GM19438 (cell line): ENCODE data around the gene CLEC4A.
"Not testable (repeated sequence)": the region's sequence is repeated elsewhere in the genome, so short reads cannot be mapped to it uniquely, and the experiment has no call there.

Experiments used
- ATAC-seq: cut with Tn5 transposase; IDR thresholded peaks from one replicate; pipeline ENCODE4 v1.9.1; 2021; ENCODE audit warnings: low read depth; ENCODE audit not compliant: unreplicated experiment

CLEC4A gene

DNA sequence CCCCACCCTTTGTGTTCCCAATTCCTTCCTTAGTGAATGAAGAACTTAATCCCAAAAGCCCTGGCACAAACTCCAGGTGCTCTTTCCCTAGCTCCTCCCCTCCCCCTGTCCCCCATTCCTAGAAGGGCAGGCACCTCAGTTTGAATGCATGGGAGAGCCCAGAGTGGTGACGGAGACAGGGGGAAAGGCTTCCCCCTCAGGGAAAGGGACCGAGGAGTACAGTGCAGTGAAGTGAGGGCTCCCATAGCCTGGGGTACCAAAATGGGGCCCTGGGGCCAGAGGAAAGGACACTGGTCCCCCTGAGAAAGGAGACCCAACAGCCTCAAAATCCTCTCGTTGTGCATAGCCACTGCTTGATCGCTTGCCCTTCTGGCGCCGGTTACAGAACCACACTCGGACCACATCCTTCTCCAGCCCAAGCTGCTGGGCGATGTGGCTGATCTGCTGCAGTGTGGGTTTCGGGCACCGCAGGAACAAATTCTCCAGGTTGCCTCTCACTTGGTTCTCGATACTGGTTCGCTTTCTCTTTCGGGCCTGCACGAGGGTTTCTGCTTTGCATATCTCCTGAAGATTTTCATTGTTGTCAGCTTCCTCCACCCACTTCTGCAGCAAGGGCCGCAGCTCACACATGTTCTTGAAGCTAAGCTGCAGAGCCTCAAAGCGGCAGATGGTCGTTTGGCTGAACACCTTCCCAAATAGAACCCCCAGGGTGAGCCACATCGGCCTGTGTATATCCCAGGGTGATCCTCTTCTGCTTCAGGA lies 10.4 kb downstream of the CLEC4A start:
- ATAC-seq = not testable (repeated sequence)

DNA sequence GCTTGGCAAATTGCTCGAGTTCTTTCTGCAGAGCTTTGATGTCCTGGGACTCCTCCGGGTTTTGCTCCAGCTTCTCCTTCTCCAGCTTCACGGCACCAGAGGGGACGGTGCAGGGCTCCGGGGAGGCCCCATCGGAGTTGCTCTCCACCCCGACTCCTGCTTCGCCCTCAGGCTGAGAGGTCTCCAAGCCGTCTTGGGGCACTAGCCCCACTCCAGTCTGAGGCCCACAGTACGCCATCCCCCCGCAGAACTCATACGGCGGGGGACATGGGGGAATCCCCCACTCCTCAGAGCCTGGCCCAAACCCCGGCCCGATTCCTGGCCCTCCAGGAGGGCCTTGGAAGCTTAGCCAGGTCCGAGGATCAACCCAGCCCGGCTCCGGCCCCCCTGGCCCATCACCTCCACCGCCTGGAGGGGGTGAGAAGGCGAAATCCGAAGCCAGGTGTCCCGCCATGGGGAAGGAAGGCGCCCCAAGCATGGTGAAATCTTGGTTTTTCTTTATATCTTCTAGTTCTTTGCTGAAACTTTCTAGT lies 11.0 kb downstream of the CLEC4A start:
- not testable (repeated sequence) for ATAC-seq

DNA sequence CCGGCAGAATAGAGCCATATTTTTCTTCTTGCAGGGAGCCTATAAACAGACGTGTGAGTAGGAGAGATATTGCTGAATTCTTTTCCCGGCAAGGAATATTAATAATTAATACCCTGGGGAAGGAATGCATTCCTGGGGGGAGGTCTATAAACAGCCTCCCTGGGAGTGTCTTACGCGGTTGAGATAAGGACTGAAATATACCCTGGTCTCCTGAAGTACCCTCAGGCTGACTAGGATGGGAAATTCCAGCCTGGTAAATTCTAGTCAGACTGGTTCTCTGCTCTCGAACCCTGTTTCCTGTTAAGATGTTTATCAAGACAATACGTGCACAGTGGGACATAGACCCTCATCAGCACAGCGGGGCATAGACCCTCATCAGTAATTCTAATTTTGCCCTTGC lies 18.2 kb downstream of the CLEC4A start:
- ATAC-seq = not testable (repeated sequence)

DNA sequence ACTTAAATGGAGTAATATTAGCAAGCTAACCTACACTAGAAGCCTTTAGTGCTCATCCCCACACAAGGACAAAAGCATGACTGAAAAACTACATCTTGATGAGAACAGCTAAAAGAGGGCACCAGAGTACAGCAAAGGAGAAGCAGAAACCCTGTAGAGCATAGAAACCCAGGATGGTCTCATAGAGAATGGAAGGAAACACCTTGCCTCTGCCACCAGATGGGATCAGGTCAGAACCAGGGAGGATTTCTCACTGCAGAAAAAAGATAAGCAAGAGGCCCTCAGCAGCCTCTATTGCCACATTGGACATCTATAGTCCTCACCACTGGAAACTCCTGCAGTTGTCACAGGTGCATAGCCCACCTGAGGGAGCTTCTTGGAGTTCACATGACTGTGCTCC lies 19.8 kb downstream of the CLEC4A start:
- no peak for ATAC-seq

DNA sequence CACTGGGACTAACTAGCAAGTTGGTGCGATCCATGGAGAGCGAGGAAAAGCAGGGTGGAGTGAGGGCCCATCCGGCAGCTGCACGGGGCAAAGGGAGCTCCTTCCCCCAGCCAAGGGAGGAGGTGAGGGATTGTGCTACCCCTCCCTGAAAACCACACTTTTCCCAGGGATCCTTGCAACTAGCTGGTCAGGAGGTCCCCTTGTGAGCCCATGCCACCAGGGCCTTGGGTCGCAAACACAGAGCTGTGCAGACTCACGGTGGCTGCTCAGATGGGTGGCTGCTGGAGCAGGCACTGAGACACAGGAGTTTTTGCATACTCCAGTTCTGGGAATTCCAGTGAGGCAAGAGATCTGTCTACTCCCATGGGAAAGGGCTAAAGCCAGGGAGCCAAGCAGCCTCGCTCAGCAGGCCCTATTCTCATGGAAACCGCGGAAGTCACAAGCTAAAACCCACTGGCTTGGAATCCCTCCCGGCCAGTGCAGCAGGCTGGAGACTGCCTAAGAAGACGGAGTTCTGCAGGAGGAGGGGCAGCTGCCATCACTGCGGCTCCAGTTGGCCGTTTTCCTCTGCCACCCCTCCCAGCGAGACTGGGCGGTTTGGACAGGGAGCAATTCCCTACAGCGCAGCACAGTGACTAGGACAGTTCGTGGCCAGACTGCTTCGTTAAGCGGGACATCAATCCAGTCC lies 22.5 kb downstream of the CLEC4A start:
- no peak for ATAC-seq

DNA sequence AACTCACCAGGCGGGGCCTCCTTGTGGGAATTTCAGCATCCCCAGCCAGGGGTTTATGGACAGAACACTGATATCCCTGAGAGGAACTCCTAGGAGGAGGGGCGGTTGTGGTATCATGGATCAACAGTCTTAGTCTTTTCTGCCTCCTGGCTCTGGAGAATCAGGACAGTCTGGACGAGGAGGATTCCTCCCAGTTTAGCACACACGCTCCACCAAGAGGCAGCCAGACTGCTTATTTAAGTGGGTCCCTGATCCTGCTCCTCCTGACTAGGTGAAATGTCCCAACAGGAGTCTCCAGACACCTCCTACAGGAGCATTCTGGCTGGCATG lies 23.0 kb downstream of the CLEC4A start:
- ATAC-seq = no peak

DNA sequence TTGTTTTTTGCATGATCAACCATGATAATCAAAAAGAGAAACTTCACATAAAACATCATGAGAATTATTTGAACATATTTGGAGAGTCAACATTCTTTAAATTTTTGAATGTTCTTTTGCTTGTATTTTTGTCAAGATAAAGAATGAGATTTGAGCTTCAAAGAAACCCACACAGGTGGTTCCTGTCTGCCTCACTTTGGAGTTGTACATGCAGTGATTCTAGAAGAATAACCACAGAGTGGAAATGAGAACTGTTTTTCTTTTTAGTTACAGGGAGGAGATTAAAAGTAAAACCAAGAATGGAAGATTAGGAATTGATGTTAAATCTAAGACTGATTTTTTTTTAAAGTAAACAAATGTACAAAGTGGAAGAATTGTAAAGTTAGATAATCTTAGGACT lies 31.1 kb downstream of the CLEC4A start:
- no peak for ATAC-seq

DNA sequence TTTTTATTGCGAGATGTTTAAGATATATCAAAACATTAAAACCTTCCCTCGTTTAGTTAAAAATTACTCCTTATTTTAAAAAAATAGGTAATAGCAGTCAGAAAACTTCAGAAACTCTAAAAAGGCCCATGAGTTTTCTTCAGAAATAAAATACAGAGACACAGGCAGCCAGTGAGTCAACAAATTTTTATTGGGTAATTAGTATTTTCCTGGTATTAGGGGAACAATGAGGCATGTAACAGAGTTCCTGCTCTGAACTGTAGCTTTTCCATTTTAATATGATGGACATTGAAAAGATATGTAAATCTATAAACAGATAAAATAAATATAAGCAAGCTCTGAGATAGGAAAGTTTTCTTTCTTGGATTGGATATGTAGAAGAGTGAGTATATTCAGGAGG lies 33.0 kb downstream of the CLEC4A start:
- no peak for ATAC-seq

DNA sequence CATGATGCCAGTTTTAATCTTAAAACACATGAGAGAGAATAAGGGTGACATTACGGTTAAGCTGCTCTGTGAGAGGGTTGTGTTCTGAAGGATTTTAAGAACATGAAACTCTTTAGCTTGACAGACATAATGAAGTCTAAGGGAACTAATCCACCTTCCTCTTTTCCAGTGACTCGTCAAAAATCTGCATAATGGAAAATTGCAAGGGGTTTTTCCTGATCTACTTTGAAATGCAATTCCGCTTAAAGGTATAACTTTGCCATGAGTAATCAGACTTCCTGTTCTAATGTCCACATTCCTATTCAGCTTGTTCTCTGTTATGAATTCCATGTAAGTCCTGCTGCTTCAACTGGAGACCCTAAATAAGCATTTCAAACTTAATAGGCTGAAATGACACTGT lies 33.4 kb downstream of the CLEC4A start, which contains the start of gene ZNF705A:
ZNF705A (plus strand) TSS at position 171 of the 400 bp plus-strand sequence. CDS start 15,611 bp downstream, outside the sequence.
- no peak for ATAC-seq

DNA sequence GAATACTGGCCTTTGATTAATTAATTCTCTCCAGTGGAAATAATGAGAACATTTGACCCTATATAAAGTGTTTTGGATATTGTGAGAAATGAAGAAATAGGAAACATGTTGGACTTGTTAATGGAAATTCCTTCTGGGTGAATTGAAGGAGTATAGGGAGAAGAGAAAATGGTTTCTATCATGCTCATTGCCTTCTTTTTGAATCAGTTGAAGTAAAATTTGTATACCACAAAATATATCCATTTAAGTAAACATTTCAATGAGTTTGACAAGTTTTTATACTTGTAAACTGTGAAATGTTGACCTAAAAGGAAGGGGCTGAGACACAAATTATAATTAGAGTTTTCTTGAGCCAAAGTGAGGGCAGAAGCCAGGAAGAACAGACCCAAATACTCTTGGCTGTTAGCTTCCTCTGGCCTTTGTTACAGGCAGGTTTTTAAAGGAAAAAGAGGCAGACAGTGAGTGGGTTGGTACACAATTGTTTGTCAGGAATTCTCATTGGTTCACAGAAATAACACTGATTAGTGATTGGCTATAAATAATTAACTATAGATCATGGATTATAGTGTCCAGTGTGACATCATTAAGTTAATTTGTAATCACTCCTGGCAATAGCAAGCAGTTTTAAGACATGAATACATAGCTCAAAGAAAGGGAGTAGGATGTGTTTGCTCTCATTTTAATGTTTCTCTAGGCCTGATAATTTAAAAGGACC lies 34.2 kb downstream of the CLEC4A start:
- ATAC-seq = no peak

DNA sequence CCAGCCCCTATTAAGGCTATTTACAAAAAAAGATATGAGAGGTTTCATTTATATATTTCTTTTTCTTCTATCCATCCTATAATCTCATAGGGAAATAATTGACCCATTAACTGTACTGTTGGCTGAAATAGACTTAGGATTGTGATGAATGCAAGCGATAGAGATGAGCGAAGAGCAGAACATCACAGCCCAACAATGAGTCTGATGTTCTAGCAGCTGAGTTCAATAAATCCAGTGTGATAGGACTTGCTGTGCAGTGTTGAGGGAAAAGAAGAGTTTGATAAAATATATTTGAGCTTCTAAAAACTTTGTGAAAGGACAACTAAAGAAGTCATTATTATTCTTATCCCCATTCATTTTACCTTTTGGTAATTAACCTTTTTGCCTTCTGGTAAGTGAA lies 49.5 kb downstream of the CLEC4A start:
- not testable (repeated sequence) for ATAC-seq

DNA sequence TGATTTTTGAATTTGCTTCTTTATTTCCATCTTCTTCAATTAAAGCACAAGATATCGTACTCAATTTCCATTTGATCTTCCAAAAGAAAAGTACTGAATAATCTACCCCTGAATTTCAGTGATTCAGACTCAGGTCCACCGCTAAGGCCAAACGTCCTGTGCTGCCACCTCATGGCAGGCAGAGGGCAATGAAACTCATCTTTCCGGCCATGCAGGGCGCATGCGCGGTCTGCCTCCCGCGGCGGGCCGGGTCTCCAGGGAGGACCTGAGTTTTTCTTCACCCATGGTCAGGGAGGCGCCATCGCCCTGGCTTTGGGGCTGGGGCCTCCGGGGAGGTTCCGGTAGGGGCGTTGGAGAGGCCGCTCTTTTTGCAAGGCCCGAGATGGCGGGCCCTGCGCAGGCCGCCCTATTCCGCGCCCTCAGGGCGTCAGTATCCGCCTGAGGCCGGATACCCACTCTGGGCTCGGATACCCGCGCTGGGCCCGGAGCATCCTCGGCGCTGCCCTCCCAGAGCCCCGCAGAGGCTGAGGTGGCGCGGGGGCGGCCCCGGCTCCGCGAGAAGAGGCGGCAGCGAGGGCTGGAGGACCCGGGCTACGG lies 56.7 kb downstream of the CLEC4A start:
- ATAC-seq = not testable (repeated sequence)

DNA sequence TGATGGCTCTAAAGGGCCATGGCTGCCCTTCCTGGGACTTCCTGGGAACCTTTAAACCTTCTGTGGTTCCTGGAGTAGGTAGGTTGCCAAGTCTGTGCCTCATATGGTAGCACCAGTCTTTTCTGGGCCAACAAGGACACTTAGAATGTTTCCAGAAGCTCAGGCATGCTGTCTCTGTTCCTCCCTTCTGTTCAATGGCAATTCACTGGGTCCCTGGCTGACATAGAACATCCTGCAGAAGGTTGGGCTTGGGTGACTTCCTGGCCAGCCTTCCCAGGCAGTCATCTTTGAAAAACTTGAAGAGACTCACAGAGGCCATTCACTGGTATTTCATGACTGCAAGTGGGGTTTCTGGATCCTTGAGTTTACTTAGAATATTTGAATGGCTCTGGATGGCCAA lies 57.9 kb downstream of the CLEC4A start:
- not testable (repeated sequence) for ATAC-seq

DNA sequence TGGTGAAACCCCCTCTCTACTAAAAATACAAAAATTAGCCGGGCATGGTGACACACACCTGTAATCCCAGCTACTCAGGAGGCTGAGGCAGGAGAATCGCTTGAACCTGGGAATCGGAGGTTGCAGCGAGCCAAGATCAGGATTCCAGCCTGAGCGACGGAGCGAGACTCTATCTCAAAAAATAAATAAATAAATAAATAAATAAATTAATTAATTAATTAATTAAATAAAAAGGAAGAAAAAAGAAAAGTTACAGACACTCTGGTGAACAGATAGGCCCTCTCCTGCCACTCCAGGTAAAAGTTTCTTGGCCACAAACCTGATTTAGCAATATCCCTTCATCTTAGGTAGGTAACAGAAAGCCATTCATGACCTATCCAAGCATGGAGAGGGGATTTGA lies 59.5 kb downstream of the CLEC4A start:
- not testable (repeated sequence) for ATAC-seq

DNA sequence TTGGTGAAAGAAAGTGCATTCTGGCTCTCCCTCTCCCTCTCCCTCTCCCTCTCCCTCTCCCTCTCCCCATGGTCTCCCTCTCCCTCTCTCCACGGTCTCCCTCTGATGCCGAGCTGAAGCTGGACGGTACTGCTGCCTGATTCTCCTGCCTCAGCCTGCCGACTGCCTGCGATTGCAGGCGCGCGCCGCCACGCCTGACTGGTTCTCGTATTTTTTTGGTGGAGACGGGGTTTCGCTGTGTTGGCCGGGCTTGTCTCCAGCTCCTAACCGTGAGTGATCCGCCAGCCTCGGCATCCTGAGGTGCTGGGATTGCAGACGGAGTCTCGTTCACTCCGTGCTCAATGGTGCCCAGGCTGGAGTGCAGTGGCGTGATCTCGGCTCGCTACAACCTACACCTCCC lies 59.9 kb downstream of the CLEC4A start:
- not testable (repeated sequence) for ATAC-seq

DNA sequence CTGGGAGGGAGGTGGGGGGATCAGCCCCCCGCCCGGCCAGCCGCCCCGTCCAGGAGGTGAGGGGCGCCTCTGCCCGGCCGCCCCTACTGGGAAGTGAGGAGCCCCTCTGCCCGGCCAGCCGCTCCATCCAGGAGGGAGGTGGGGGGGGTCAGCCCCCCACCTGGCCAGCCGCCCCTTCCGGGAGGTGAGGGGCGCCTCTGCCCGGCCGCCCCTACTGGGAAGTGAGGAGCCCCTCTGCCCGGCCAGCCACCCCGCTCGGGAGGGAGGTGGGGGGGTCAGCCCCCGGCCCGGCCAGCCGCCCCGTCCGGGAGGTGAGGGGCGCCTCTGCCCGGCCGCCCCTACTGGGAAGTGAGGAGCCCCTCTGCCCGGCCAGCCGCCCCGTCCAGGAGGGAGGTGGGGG lies 60.8 kb downstream of the CLEC4A start:
- not testable (repeated sequence) for ATAC-seq

DNA sequence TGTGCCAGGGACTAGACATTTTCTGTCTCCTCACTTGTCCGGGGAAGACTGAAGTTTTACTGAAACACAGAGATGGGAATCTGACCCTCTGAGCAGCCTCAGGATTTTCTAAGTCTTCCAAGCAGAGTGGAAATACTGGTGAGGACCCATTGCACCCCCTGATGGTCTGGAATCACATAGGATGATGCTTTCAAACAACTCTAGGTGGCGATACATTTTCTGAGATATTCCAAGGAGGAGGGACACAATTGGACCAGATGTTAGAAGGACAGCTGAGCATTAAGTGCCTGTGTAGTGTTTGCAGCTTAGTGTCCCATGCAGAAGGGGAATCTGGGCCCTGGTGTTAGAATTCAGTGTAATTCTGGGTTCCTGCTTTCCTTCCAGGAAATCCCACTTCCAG lies 64.7 kb downstream of the CLEC4A start:
- not testable (repeated sequence) for ATAC-seq
